OCI-LY1 (cell line): ENCODE results near the gene TBX4.

ENCODE experiments used
- H2AFZ ChIP-seq: fragments of 200-600 bp; sonication (generic), shearing (Covaris generic); 2 replicates; pipeline ENCODE4 v1.6.0; 2014; ENCODE audit warnings: antibody characterized with exemption, mild to moderate bottlenecking, low read length
- H3F3A ChIP-seq: fragments of 200-600 bp; sonication (generic), shearing (Covaris generic); 2 replicates; pipeline ENCODE4 v1.6.0; 2014; ENCODE audit warnings: mild to moderate bottlenecking, antibody characterized with exemption, low read length, moderate library complexity; ENCODE audit not compliant: insufficient read depth
- H3K27ac ChIP-seq: fragments of 200-600 bp; sonication (generic); 2 replicates; pipeline ENCODE4 v1.5.1; 2014; ENCODE audit warnings: low read length, mixed run types, mild to moderate bottlenecking, low read depth; ENCODE audit not compliant: poor library complexity, severe bottlenecking
- H3K27me3 ChIP-seq: fragments of 200-600 bp; sonication (generic); 2 replicates; pipeline ENCODE4 v1.6.0; 2014; ENCODE audit warnings: antibody characterized with exemption, mild to moderate bottlenecking, low read length, moderate library complexity; ENCODE audit not compliant: insufficient read depth
- H3K36me3 ChIP-seq: fragments of 200-600 bp; sonication (generic); 2 replicates; pipeline ENCODE4 v1.6.1; 2014; ENCODE audit warnings: mild to moderate bottlenecking, antibody characterized with exemption, low read length, moderate library complexity, mixed read lengths; ENCODE audit not compliant: insufficient read depth
- H3K4me1 ChIP-seq: fragments of 200-600 bp; sonication (generic); 2 replicates; pipeline ENCODE4 v1.5.1; 2014; ENCODE audit warnings: mild to moderate bottlenecking, low read length, moderate library complexity; ENCODE audit not compliant: insufficient read depth, severe bottlenecking
- H3K4me2 ChIP-seq: fragments of 200-600 bp; sonication (generic), shearing (Covaris generic); 2 replicates; pipeline ENCODE4 v1.6.1; 2014; ENCODE audit warnings: low read length
- H3K4me3 ChIP-seq: fragments of 200-600 bp; sonication (generic); 2 replicates; pipeline ENCODE4 v1.5.1; 2014; ENCODE audit warnings: low read length, low read depth, mild to moderate bottlenecking, mixed read lengths; ENCODE audit not compliant: poor library complexity, severe bottlenecking
- H3K79me2 ChIP-seq: fragments of 200-600 bp; shearing (Covaris generic); 2 replicates; pipeline ENCODE4 v1.6.1; 2016; ENCODE audit warnings: mixed run types, low read length, mixed read lengths; ENCODE audit not compliant: insufficient read depth
- H3K9ac ChIP-seq: fragments of 200-600 bp; sonication (generic), shearing (Covaris generic); 2 replicates; pipeline ENCODE4 v1.6.1; 2014; ENCODE audit warnings: mild to moderate bottlenecking, low read length, mixed read lengths
- H3K9me2 ChIP-seq: fragments of 200-600 bp; sonication (generic), shearing (Covaris generic); 2 replicates; pipeline ENCODE4 v1.6.1; 2014; ENCODE audit warnings: low read depth, mild to moderate bottlenecking, low read length, mixed read lengths
- H3K9me3 ChIP-seq: fragments of 200-600 bp; shearing (Covaris generic); 2 replicates; pipeline ENCODE4 v1.6.1; 2014; ENCODE audit warnings: low read length, mixed read lengths
- H4K20me1 ChIP-seq: fragments of 200-600 bp; sonication (generic), shearing (Covaris generic); 2 replicates; pipeline ENCODE4 v1.6.0; 2016; ENCODE audit warnings: mild to moderate bottlenecking, low read length; ENCODE audit not compliant: insufficient read depth
- CTCF ChIP-seq: fragments of 200-600 bp; sonication (generic), shearing (Covaris generic); IDR thresholded peaks from 2 replicates; pipeline ENCODE4 v1.5.1; 2017; ENCODE audit warnings: mild to moderate bottlenecking, antibody characterized with exemption, low read length, moderate library complexity, mixed read lengths
- EZH2 ChIP-seq: fragments of 200-600 bp; sonication (generic), shearing (Covaris generic); IDR thresholded peaks from 2 replicates; pipeline ENCODE4 v1.8.0; 2017; ENCODE audit warnings: borderline replicate concordance, mixed run types, mild to moderate bottlenecking, antibody characterized with exemption, low read length, moderate library complexity, mixed read lengths

Gene TBX4

DNA sequence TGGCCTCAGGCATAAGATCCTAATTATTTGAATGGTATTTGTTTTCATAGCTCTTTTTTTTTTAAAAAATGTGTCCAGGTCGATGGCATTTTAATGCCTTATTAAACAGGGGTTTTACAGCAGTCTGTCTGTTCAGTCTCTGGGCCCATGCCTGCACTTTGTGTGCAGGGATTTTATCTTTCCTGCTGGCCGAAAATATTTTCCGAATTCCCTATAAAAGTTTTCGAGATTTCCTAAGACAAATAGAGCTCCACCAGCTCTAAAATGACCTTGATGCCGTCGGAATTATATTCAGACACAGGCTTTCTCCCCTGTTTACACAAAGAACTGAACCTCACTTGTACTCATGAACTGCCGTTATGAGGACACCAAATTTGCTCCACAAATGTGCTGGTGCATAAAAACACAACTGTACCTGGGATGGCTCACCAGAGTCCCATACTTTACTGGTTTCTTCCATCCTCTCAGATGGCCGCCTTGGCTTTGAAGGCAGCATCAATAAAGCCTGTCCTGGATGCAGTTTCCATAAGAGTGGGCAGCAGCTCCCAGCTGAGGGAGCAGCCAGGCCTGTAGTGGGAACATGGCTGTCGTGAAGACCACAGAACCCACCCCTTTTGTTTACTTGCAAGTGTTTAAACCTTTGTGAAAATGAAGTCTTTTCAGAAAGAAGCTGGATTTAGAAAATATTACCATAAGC, 44.9 kb downstream of the TBX4 start:
- H3K36me3 ChIP-seq: no peaks in the 10 kb centered on the region
- H3K9me3 ChIP-seq: no peaks in the 10 kb centered on the region
- H3K9ac ChIP-seq: no peak overlapping the region
- no peaks in the 10 kb centered on the region for H3K9me2 ChIP-seq
- no peak overlapping the region for H3K27ac ChIP-seq
- no peak overlapping the region for H3K4me3 ChIP-seq
- H2AFZ ChIP-seq: no peak overlapping the region
- no peaks in the 10 kb centered on the region for H3K79me2 ChIP-seq
- H3K4me1 ChIP-seq: peaks cover 5% of the 10 kb centered on the region
- no peaks in the 10 kb centered on the region for H3F3A ChIP-seq
- H3K27me3 ChIP-seq: no peaks in the 10 kb centered on the region
- no peaks in the 10 kb centered on the region for H4K20me1 ChIP-seq
- TF ChIP-seq CTCF (no peak), EZH2 (no peak)
- no peak overlapping the region for H3K4me2 ChIP-seq

- Histone ChIP-seq H3K9ac (no peak overlapping the region), H3K4me3 (no peak overlapping the region), H2AFZ (no peak overlapping the region), H3K9me3 (no peaks in the 10 kb centered on the region), H3K36me3 (no peaks in the 10 kb centered on the region), H3K4me2 (no peak overlapping the region), H3K79me2 (no peaks in the 10 kb centered on the region), H3F3A (no peaks in the 10 kb centered on the region), H3K27ac (no peak overlapping the region), H3K27me3 (no peaks in the 10 kb centered on the region), H3K9me2 (no peaks in the 10 kb centered on the region), H3K4me1 (peaks cover 5% of the 10 kb centered on the region), H4K20me1 (no peaks in the 10 kb centered on the region)
- no peak for TF ChIP-seq CTCF
- TF ChIP-seq EZH2: no peak
Measured at GRCh38 chr17:61498042-61498994, 46.1 kb downstream of the TBX4 start.

DNA sequence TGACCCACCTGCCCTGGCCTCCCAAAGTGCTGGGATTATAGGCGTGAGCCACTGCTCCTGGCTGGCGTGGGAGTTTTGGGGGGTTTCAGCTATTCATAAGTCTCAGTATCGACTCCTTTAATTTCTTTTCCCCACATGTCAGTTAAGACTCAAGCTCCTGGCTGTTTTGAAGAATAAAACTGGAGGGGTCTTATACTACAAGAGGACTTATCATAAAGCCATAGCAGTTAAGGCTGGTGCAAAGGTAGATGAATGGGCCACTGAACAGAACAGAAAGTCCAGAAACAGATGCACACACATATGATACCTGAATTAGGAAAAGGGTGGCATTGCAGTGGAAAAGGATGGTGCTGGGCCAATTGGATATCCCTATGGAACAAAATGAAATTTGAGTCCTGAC, 47.4 kb downstream of the TBX4 start:
- Histone ChIP-seq H3K9ac (no peak overlapping the region), H3K36me3 (no peaks in the 10 kb centered on the region), H3K4me1 (peaks cover 5% of the 10 kb centered on the region), H3K79me2 (no peaks in the 10 kb centered on the region), H3K4me3 (no peak overlapping the region), H3K9me2 (no peaks in the 10 kb centered on the region), H3K27me3 (no peaks in the 10 kb centered on the region), H3F3A (no peaks in the 10 kb centered on the region), H4K20me1 (no peaks in the 10 kb centered on the region), H3K27ac (no peak overlapping the region), H3K9me3 (no peaks in the 10 kb centered on the region), H2AFZ (no peak overlapping the region), H3K4me2 (no peak overlapping the region)
- no peak for TF ChIP-seq CTCF
- no peak for TF ChIP-seq EZH2
